Fibroblast of skin of right quadriceps (primary cell): ENCODE results near the gene OLFML2A.
"Not testable (repeated sequence)": the region's sequence is repeated elsewhere in the genome, so short reads cannot be mapped to it uniquely, and the experiment has no call there.

Experiments used
- DNase-seq: peaks from one replicate; pipeline ENCODE4 v3.0.0-alpha.2; 2013

Gene OLFML2A

DNA sequence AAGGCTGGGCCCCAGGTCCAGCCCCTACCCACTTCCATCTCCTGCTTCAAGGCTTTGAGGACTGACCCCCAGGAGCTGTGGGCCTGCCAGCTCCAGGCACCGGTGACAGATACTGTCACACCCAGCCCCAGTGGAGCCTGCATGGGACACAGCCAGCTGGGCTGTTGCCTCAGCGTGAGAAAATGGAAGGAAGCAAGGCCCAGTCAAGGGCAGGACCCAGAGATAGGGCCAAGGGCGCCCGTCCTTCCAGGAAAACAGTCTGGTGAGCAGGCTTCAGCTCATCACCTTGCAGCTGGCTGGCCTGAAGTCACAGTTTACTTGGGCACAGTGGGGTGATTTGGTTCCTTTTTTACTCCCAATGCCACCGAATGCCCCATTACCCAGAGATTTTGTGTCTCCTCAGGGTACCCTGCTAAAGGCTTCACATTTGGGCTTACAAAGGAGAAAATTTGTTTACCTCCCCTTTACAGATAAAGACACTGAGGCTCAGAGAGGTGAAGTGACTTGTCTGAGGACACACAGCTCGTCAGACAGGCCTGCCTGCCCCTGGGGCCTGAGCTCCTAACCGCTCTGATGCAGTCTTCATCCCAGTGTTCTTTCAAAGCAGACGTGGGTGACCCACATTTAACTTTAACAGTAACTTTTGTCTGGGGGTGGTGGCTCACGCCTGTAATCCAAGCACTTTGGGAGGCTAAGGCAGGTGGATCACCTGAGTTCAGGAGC lies 54.9 kb downstream of the OLFML2A start:
- no peak for DNase-seq

DNA sequence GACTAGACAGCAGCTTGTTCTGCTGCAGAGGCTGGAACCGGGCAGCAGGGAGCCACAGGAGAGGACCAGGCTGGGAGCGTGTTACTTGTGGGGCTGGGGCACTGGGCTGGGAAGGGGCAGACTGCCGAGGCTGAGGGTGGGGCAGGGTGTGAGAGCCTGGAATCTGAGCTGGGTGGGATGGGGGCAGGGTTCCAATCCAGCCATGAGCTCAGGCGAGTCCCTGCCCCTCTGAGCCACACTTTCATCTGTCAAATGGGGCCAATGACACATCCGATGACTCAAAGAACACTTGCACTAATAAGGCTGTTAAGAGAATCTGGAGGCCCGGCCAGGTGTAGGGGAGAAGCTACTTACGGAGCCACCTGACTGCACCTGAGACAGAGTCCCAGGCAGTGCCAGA lies 57.7 kb downstream of the OLFML2A start:
- peak; percentile 72 for DNase-seq

DNA sequence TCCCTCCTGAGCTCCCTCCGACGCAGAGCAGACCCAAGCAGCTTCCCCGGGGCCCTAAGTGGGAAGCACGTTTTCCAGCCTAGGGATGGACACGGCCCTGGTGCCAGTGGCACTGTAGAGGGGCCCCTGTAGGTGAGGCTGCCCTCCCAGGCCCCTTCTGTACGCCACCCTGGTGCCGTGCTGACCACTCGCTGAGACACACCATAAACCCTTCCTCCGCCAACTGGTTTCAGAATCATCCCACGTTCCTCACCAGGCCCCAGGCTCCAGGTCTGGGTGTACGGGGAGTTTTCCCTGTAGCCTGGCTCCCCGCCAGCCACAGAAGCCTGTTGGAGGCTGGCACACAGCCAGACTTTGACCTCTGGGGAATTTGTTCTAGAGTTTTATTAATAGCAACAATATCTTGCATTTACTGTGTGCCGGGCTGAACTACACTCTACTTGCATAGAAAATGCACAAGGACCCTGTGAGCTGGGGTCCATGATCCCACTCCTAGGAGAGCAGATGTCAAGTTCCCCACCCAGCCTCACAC lies 58.2 kb downstream of the OLFML2A start:
- DNase-seq = peak; percentile 82

DNA sequence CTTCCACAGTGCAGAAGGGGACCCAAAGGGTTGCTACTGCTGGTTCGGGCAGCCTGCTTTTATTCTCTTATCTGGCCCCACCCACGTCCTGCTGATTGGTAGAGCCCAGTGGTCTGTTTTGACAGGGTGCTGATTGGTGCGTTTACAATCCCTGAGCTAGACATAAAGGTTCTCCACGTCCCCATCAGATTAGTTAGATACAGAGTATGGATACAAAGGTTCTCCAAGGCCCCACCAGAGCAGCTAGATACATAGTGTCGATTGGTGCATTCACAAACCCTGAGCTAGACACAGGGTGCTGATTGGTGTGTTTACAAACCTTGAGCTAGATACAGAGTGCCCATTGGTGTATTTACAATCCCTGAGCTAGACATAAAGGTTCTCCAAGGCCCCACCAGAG lies 61.2 kb downstream of the OLFML2A start:
- DNase-seq = not testable (repeated sequence)

DNA sequence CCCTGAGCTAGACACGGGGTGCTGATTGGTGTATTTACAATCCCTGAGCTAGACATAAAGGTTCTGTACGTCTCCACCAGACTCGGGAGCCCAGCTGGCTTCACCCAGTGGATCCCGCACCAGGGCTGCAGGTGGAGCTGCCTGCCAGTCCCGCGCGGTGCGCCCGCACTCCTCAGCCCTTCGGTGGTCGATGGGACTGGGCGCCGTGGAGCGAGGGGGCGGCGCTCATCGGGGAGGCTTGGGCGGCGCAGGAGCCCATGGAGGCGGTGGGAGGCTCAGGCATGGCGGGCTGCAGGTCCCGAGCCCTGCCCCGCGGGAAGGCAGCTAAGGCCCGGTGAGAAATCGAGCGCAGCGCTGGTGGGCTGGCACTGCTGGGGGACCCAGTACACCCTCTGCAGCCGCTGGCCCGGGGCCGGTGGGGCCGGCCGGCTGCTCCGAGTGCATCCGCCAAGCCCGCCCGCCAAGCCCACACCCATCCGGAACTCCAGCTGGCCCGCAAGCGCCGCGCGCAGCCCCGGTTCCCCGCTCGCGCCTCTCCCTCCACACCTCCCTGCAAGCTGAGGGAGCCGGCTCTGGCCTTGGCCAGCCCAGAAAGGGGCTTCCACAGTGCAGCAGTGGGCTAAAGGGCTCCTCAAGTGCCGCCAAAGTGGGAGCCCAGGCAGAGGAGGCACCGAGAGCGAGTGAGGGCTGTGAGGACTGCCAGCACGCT lies 61.8 kb downstream of the OLFML2A start:
- not testable (repeated sequence) for DNase-seq

DNA sequence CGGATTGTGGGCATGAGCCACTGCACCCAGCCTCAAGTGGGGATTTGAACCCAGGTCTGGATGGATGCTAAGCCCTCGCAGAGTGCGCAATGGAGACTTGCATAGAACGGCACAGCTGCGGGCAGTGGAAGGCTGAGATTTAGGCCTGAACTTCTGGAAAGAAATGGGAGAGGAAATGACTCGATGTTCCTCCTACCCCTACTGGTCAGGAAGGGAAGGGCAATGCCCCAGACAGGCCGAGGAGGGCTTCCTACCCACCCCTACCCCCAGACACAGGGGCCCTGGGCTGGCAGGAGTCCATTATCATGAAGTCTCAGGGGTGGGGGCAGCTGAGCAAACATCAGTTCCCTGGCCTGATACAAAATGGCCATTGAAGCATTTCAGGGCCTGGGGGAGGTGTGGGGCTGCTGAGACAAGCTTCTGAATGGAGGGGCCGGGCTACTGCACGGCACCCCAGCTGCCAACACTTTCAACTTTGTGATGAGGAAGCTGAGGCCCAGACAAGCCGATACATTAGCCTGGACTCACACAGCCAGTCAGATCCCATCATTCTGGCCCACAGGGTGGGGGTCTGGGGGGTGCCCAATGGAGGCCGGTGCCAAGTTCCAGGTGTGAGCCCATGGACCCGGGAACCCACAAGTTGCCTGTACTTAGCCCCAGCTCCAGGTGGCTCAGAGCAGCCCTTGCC lies 62.8 kb downstream of the OLFML2A start:
- peak; percentile 26 for DNase-seq

DNA sequence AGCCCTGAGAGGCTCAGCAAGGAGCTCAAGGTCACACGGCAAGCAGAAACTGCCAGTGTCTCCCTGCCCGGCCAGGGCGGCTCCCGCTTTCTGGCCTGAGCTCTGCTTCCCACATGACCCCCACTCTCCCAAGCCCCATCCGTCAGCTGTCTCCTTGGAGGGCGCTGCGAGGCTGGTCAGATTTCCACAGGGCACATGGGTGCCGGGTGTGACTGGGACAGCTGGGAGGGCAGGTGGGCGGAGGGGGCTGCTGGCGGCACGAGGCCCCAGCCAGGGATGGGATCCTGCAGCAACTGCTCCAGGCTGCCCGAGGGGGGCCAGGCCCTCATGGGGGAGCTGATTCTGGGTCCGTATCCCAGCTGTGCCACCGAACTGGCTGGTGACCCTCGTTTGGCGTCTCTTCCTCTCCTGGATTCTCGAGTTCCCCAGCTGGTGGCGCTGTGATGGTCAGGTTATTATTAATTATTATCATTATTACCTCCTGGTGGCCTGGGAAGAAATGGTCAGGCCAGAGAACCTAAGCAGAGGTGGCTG lies 63.4 kb downstream of the OLFML2A start:
- no peak for DNase-seq

DNA sequence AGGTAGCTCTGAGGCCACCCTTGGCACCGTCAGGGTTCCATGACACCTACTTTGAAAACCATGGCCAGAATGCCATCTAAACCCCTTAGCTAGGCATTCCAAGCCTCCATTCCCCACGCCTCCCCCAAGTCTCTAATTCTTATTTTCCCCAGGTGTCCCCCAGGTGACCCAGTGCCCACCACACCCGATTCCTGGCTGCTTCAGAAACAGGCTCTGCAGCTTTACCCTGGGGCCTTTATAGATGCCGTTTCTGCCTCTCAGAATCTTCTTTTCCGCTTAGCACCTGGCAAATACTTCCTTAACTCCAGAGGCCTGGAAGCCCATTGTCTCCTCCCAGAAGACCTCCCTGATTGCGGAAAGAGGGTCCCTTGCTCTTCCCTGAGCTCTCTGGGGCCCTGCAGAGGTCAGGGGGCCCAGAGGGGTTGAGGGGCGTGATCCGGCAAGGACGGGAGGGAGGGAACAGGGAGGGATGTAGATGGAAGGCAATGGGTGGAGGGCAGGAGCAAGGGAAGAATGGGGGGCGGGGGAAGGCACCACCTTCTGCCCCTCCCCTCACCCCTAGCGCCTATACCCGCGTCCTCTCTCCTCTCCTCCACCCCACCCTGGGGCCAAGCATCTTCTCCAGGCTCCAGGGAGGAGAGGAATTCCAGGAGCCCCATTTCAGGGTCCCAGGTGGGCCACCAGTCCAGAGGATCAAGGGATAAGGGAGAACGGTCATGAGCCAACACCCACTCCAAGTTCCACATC lies 64.3 kb downstream of the OLFML2A start:
- DNase-seq = no peak

DNA sequence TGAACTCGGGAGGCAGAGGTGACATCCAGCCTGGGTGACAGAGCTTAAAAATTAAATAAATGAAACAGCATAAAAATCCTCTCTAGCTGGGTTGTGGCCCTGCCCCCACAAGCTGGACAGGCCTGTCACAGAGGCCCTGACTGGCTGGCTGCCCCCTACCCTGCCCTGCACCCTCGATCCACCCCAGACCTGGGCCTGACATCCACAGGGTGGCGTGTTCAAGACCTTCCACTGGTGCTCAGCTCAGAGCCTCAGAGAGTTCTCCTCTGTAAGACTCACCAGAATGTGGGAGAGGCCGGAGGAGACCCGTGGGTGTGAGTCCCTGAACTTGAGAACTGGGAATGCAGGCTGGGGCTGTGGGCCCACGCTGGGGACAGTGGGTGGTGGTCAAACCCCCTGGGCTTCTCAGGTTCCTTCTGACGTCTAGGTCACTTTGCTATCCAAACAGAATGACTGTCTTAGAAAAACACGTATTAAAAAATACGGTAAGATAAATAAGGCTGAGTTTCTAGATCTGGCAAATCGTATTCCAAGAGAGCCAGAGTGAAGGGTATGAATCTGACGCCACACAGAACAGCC lies 66.6 kb downstream of the OLFML2A start:
- DNase-seq = no peak

DNA sequence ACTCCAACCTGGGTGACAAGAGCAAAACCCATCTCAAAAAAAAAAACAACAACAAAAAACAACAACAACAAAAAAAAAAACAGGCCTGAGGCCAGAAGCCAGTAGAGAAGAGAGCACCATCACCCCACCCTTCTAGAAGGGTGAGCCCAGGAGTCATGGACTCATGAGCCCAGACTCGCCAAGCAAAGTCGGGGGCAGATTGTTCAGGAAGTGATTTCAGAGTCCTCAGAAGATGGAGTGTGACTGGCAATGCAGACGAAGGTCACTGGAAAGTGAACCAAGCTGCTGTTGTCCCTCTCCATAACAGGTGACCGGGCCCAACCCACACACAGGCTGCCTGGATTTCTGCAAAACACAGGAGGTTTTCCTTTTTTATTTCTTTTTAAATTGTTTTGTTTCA lies 67.4 kb downstream of the OLFML2A start:
- no peak for DNase-seq

DNA sequence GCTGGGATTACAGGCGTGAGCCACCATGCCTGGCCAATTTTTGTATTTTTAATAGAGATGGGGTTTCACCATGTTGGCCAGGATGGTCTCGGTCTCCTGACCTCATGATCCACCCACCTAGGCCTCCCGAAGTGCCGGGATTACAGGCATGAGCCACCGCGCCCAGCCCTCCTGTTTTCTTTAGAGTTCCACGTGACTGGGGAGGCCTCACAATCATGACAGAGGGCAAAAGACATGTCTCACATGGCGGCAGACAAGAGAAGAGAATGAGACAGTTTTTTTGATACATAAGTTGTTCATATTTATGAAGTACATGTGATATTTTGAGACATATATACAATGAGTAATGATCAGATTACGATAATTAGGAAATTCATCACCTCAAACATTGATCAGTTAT lies 69.5 kb downstream of the OLFML2A start:
- DNase-seq = not testable (repeated sequence)

DNA sequence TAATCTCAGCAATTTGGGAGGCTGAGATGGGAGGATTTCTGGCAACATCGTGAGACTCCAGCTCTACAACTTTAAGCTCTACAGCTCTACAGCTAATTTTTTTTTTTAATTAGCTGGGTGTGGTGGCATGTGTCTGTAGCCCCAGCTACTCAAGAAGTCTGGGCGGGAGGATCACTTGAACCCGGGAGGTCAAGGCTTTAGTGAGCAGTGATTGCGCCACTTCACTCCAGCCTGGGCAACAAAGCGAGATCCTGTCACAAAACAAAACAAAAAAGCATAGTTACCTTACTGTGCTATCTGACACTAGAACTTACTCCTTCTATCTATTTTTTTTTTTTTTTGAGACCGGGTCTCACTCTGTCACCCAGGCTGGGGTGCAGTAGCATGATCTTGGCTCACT lies 70.0 kb downstream of the OLFML2A start:
- DNase-seq = no peak

DNA sequence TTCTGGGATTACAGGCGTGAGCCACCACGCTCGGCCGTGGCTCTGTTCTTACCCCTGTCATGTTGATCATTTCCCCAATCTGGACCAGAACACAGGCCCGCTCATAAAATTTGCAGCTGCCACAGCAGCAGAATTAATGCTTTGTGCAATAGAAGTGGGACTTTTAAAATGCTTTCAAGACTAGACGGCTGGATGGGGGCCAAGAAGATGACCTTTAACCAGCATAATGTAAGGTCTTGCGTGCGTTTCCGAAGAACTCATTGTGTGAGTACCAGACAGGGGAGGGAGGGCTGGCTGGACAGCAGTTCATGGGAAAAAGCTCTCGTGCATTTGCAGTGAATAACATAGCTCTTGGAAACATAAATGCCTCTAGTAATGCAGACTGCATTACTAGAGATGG lies 72.9 kb downstream of the OLFML2A start:
- peak; percentile 64 for DNase-seq

DNA sequence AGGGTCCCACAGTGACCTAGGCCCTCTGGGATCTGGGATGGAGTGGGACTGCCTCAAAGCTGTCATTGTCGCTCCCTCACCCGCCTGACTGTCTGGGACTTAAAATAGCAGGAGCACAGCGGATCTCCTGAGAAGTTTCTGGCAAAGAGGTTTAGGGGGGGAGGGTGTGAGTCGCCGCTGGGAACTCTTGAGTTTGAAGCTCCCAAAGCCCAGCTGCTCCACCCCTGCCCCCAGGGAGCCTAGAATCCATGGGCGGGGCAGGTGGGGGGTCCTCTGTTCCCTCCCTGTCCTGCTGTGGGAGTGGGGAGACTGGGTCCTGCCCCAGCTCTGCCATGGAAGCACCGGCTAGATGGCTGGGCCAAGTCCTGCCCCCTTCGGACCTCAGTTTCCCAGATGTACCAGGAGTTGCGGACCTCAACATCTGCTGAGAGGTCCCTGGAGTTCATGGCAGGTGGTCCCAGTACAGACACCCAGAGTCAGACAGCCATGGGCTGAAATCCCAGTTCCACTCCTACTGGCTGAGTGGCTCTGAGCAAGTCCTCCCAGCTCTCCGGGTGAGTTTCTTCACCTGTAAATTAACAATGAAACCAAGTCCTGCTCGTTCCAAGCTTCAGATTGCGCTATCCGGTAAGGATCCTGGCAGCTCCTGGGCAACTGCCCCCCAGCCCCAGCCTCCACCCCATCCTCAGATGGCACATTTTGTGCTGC lies 75.3 kb downstream of the OLFML2A start:
- no peak for DNase-seq

DNA sequence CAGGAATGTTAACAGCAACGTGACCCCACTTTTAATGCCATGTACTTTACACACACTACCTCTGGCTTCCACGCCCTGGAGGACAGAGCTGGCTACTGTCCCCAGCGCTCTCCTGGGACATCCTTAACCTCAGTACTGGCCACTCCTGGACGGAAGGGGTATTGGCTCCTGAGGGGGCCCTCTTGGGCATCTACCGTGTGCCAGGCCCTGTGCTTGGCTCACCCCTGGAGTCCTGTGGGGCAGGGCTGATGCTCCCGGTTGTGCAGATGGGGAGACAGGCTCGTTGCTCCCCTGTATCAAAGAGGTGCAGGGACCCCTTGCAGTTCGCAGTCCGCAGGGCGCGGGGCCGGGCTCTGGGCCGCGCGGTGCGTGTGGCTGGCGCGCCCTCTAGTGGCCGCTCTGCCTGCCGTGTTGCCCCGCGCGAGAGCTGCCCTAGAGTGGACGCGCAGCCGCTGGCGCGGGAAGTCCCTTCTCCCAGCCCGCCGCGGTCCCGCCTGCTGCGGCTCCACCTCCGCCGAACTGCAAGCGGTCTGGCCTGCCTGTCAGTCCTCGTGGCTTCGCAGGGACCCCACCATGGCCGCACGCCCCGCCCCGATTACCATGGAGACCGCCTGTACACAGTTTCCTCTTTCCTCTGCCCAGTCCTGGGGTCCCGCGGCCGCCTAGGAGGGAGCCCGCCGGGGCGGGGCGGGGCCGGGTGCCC lies 76.0 kb downstream of the OLFML2A start, which contains the start of gene WDR38:
Gene WDR38, plus strand, starts transcription at position 632 of the 703 bp plus-strand sequence. CDS start 72 bp downstream, outside the sequence.
- DNase-seq = peak; percentile 61

DNA sequence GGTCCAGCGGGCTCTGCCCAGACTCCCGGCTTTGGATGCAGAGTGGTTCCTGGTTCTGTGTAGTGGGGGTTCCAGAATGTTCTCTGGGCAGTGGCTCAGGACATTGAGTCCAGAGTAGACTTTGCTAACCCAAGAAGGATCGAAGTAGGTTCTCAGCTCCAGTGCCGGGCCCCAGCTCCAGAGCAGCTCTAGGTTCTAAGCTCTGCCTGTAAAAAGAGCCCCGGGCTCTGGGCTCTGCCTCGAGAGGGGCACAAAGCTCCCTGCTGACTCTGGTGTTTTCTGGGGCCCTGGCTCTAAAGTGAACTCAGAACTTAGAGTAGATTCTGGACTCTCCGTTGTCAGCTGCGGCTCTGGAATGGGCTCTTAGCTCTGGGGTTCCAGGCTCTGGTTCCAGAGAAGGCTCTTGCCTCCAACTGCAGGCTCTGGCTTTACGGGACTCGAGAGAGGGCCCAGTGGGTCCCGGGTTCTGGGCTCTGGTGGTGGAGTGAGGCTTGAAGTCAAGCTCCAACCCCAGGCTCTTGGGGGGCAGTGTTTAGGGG lies 76.7 kb downstream of the OLFML2A start:
- no peak for DNase-seq

DNA sequence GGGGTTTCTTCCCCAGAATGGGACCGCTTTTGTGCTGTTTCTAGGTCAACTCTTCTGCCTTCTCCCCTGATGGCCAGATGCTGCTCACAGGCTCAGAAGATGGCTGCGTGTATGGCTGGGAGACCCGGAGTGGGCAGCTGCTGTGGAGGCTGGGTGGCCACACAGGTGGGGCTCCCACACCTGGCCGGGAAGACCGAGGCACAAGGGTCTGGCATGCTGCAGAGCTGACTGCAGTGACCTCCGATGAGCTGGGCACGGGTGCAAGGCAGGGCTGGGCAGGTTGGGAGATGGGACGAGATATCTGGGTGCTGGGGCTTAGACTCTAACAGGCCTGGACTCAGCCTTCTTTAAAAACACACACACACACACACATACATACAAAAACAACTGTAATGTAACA lies 77.2 kb downstream of the OLFML2A start:
- DNase-seq = no peak

DNA sequence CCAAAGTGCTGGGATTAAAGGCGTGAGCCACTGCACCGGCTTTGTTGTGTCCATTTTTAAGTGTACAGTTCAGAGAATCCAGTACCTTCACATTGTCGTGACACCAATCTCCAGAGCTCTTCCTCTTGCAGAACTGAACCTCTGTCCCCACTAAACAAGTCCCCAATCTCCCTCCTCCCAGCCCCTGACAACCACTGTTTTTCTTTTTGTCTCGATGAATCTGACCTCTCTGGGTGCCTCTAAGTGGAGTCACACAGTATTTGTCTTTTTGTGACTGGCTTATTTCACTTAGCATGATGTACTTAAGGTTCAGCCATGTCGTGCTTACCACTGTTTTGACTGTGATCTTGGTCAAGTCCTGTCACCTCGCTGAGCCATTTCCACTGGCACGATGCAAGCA lies 77.9 kb downstream of the OLFML2A start:
- DNase-seq = no peak

DNA sequence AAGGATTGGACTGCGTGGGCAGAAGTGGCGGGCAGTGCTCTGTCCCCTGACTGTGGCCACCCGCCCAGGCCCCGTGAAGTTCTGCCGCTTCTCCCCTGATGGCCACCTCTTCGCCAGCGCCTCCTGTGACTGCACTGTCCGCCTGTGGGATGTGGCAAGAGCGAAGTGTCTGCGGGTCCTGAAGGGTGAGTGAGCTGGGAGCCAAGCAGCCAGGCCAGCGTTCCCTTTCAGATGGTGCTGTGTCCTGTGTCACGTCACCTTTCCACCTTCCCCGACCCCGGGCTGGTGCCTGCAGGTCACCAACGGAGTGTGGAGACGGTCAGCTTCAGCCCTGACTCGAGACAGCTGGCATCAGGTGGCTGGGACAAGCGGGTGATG lies 78.6 kb downstream of the OLFML2A start:
- no peak for DNase-seq

DNA sequence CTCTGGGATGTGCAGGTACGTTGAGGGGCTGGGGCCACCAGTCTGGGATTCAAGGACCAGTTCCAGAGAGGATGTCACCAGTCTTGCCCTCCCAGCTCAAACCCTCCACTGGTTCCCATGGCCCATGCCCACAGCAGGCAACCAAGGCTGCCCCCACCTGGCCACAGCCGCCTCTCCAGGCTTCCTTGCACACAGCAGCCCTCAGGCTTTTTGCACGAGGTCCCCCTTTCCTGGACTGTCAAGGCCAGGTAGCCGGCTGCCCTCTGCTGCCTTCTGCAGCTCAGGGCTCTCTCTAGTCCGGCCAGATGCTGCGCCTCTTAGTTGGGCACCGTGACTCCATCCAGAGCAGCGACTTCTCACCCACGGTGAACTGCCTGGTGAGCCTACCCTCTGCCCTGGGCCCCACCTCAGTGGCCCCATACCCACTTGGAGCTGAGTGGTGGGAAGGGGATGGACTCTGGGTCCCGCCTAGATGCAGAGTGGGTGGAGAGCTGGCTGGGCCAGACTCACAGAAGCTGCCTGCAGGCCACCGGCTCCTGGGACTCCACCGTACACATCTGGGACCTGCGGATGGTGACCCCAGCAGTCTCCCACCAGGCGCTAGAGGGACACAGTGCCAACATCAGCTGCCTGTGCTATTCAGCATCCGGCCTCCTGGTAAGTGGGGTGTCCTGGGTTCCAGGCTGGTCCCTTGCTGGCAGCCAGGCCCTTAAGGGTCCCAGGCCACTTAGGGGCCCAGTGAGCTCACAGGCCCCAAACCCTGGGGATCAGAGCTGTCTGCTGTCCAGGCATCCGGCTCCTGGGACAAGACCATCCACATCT lies 79.2 kb downstream of the OLFML2A start:
- no peak for DNase-seq
